Spinal cord (tissue), 10 donors: ENCODE data around the gene TMEM145. TPM values are rescaled to one million over a fixed set of nuclear protein-coding genes. Genes with fewer than 3 reads are reported as not detected.

Experiments
- DNase-seq, 6 donors: peaks; one replicate each; pipeline versions ENCODE4 v3.0.0 to v3.0.0-alpha.2; 2013 to 2015; ENCODE audit warnings: low spot score in 6 of 6, low read depth in 4 of 6
- H3K27ac ChIP-seq: one replicate; pipeline ENCODE4 v1.5.1; 2013; ENCODE audit warnings: low read depth, low read length, control low read depth
- H3K27me3 ChIP-seq: one replicate; pipeline ENCODE4 v1.6.1; 2013; ENCODE audit warnings: low read length; ENCODE audit not compliant: control insufficient read depth, insufficient read depth
- H3K36me3 ChIP-seq: one replicate; pipeline ENCODE4 v1.6.1; 2013; ENCODE audit warnings: low read length; ENCODE audit not compliant: control insufficient read depth, insufficient read depth
- H3K4me1 ChIP-seq: one replicate; pipeline ENCODE4 v1.6.1; 2013; ENCODE audit warnings: low read length; ENCODE audit not compliant: control insufficient read depth, insufficient read depth
- H3K4me3 ChIP-seq: one replicate; pipeline ENCODE4 v1.5.1; 2013; ENCODE audit warnings: low read depth, low read length, control low read depth
- H3K9me3 ChIP-seq: one replicate; pipeline ENCODE4 v1.6.1; 2013; ENCODE audit warnings: low read length; ENCODE audit not compliant: control insufficient read depth, insufficient read depth
- WGBS: methylation state at CpG from one replicate; pipeline ENCODE4 v1.1.5; 2013; ENCODE audit warnings: missing lambda C conversion rate; ENCODE audit not compliant: insufficient coverage; 5-methylcytosine and 5-hydroxymethylcytosine counted together
- polyA plus RNA-seq, 2 donors: library from polyadenylated mRNA; unstranded; fragments of 120-200 nt; gene quantifications; one replicate each; pipeline ENCODE4 v1.2.1, GENCODE V29; 2013; ENCODE audit not compliant: insufficient read length in 2 of 2
- total RNA-seq, 2 donors: library from RNA; depleted of rRNA in 1 of 2; stranded (reverse); fragments of 120-200 nt in 1 of 2; fragments of >200 nt in 1 of 2; gene quantifications; one replicate each; pipeline versions ENCODE4 v1.2.3 to v1.2.4, GENCODE V29; 2013 to 2014
- donor health status: healthy.

Gene TMEM145
- total and polyA plus RNA-seq, 4 donors: 11.5 to 119 (median 69.0) TPM

DNA sequence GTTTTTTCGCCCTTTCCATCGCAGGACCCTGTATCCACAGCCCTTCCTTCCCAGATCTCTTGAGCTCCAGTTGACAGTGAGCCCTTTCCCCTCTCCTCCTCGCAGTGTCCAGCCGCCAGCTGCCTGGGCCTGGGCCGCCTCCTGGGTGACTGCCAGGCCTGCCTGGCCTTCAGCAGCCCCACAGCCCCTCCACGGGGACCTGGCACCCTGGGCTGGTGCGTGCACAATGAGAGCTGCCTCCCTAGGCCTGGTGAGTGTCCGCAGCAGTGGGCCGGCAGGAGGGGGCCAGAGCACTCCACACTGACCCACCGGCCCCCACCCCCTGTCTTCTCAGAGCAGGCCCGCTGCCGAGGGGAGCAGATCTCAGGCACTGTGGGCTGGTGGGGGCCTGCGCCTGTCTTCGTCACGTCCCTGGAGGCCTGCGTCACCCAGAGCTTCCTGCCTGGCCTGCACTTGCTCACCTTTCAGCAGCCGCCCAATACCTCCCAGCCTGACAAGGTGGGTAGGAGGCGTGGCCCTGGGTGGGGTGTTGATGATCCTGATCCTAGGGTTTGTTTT lies 31.3 kb downstream of the TMEM145 start:
- Histone ChIP-seq H3K9me3 (no peaks in the 10 kb centered on the region), H3K36me3 (peaks cover 85% of the 10 kb centered on the region), H3K4me1 (peaks cover 4% of the 10 kb centered on the region), H3K4me3 (no peak overlapping the region), H3K27me3 (no peaks in the 10 kb centered on the region), H3K27ac (no peak overlapping the region)
- no peak for DNase-seq
- WGBS: 75% methylated on average over 14 of the region's 18 CpGs

DNA sequence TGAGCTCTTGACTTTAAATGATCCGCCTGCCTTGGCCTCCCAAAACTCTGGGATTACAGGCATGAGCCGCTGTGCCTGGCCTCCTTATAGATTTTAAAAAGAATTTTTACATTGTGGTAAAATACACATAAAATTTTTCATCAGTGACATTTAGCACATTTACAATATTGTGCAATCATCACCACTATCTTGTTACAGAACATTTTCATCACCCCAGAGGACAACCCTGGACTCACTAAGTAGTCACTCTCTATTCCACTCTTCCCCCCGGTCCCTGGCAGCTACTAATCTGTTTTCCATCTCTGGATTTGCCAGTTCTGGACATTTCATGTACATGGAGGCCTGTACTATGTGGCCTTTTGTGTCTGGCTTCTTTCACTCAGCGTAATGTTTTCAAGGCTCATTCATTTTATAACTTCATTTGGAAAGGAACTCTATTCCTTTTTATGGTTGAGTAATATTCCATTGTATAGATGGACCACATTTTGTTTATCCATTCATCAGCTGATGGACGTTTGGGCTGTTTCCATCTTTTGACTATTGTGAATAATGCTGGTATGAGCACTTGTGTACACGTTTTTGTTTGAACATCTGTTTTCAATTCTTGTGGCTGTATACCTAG lies 32.2 kb downstream of the TMEM145 start:
- Histone ChIP-seq H3K9me3 (no peaks in the 10 kb centered on the region), H3K36me3 (peaks cover 88% of the 10 kb centered on the region), H3K4me3 (no peak overlapping the region), H3K4me1 (peaks cover 8% of the 10 kb centered on the region), H3K27ac (no peak overlapping the region), H3K27me3 (no peaks in the 10 kb centered on the region)
- WGBS: 100% methylated on average over 1 of the region's 6 CpGs
- DNase-seq: no peak

GRCh38 chr19:42348211-42348610 lies 35.1 kb downstream of the TMEM145 start:
- Histone ChIP-seq H3K4me1 (peaks cover 37% of the 10 kb centered on the region), H3K4me3 (no peak overlapping the region), H3K27ac (no peak overlapping the region), H3K27me3 (no peaks in the 10 kb centered on the region), H3K36me3 (peaks cover 84% of the 10 kb centered on the region), H3K9me3 (no peaks in the 10 kb centered on the region)
- DNase-seq: no peak
- 96% methylated on average over 14 of the region's 14 CpGs for WGBS

- WGBS: 94% methylated on average over 14 of the region's 14 CpGs
- Histone ChIP-seq H3K9me3 (no peaks in the 10 kb centered on the region), H3K27ac (no peak overlapping the region), H3K36me3 (peaks cover 84% of the 10 kb centered on the region), H3K4me1 (peaks cover 44% of the 10 kb centered on the region), H3K4me3 (no peak overlapping the region), H3K27me3 (no peaks in the 10 kb centered on the region)
- no peak for DNase-seq
Measured at GRCh38 chr19:42349378-42350107, 36.4 kb downstream of the TMEM145 start.

- H3K4me3 ChIP-seq: no peak overlapping the region
- H3K27ac ChIP-seq: peak overlapping the region; percentile 15
- peaks cover 86% of the 10 kb centered on the region for H3K36me3 ChIP-seq
- H3K27me3 ChIP-seq: no peaks in the 10 kb centered on the region
- peaks cover 44% of the 10 kb centered on the region for H3K4me1 ChIP-seq
- H3K9me3 ChIP-seq: no peaks in the 10 kb centered on the region
- DNase-seq: no peak
- 100% methylated on average over 1 of the region's 3 CpGs for WGBS
Measured at GRCh38 chr19:42350417-42350816, 37.3 kb downstream of the TMEM145 start.

- peaks cover 44% of the 10 kb centered on the region for H3K4me1 ChIP-seq
- H3K27ac ChIP-seq: peak overlapping the region; percentile 86
- no peak for DNase-seq
- H3K9me3 ChIP-seq: no peaks in the 10 kb centered on the region
- 83% methylated on average over 18 of the region's 21 CpGs for WGBS
- H3K27me3 ChIP-seq: no peaks in the 10 kb centered on the region
- peaks cover 90% of the 10 kb centered on the region for H3K36me3 ChIP-seq
- no peak overlapping the region for H3K4me3 ChIP-seq
Measured at GRCh38 chr19:42351079-42351735, 38.1 kb downstream of the TMEM145 start.

- Histone ChIP-seq H3K27ac (peak overlapping the region; percentile 86), H3K27me3 (no peaks in the 10 kb centered on the region), H3K4me3 (no peak overlapping the region), H3K36me3 (peaks cover 94% of the 10 kb centered on the region), H3K4me1 (peaks cover 44% of the 10 kb centered on the region), H3K9me3 (no peaks in the 10 kb centered on the region)
- 15% methylated on average over 30 of the region's 31 CpGs for whole genome bisulfite sequencing
- peak; percentile 80 to 99 (median 94) for DNase-seq
Measured at GRCh38 chr19:42352301-42353259, 39.5 kb downstream of the TMEM145 start.

GRCh38 chr19:42353341-42354015 lies 40.4 kb downstream of the TMEM145 start:
- Histone ChIP-seq H3K4me1 (peaks cover 44% of the 10 kb centered on the region), H3K27me3 (no peaks in the 10 kb centered on the region), H3K36me3 (peaks cover 94% of the 10 kb centered on the region), H3K9me3 (no peaks in the 10 kb centered on the region), H3K27ac (peak overlapping the region; percentile 86), H3K4me3 (no peak overlapping the region)
- no peak for DNase-seq
- WGBS: 76% methylated on average over 22 of the region's 29 CpGs
